ENCODE results near the gene VIPR1. TPM values are rescaled to one million over a fixed set of nuclear protein-coding genes. Genes with fewer than 3 reads are reported as not detected.

Gene VIPR1
- total RNA-seq, 1 experiment from 2014 or later, result not detected

- Histone ChIP-seq H3K4me1 (replicated peaks) (no peaks in the 10 kb centered on the region), H3K27ac (no peak overlapping the region)
These were observed 13.8 kb upstream of the VIPR1 start for GRCh38 chr3:42488687-42489086.

GRCh38 chr3:42489116-42489936 is 13.1 kb upstream of the VIPR1 start:
- DNase-seq (ENCODE audit: low read depth in 1 of 2, low spot score in 2 of 2), result no peak
- no peaks in the 10 kb centered on the region for H3K27me3 ChIP-seq (replicated peaks)
- no peaks in the 10 kb centered on the region for H3K4me1 ChIP-seq (replicated peaks)
- H3K36me3 ChIP-seq, result no peaks in the 10 kb centered on the region
- H3K4me3 ChIP-seq, result no peak overlapping the region
- H3K27ac ChIP-seq, result no peak overlapping the region
- no peaks in the 10 kb centered on the region for H3K9me3 ChIP-seq (replicated peaks)

More at GRCh38 chr3:42488687-42489086, 13.8 kb upstream of the VIPR1 start:
- Histone ChIP-seq H3K36me3 (no peaks in the 10 kb centered on the region), H3K4me3 (no peak overlapping the region), H3K9me3 (replicated peaks) (no peaks in the 10 kb centered on the region), H3K27me3 (replicated peaks) (no peaks in the 10 kb centered on the region)
- DNase-seq (ENCODE audit: low read depth in 1 of 2, low spot score in 2 of 2), result no peak

GRCh38 chr3:42489937-42490227 is 12.6 kb upstream of the VIPR1 start:
- H3K4me1 ChIP-seq (replicated peaks), result no peaks in the 10 kb centered on the region
- no peak overlapping the region for H3K27ac ChIP-seq
- H3K27me3 ChIP-seq (replicated peaks), result no peaks in the 10 kb centered on the region
- DNase-seq (ENCODE audit: low read depth in 1 of 2, low spot score in 2 of 2), result no peak
- H3K9me3 ChIP-seq (replicated peaks), result no peaks in the 10 kb centered on the region
- no peaks in the 10 kb centered on the region for H3K36me3 ChIP-seq
- H3K4me3 ChIP-seq, result no peak overlapping the region

- no peak for DNase-seq (ENCODE audit: low read depth in 1 of 2, low spot score in 2 of 2)
These were observed 12.2 kb upstream of the VIPR1 start for GRCh38 chr3:42490243-42490642.

GRCh38 chr3:42491881-42492507 is 10.4 kb upstream of the VIPR1 start:
- Histone ChIP-seq H3K36me3 (no peaks in the 10 kb centered on the region), H3K4me3 (no peak overlapping the region), H3K27me3 (replicated peaks) (no peaks in the 10 kb centered on the region), H3K4me1 (replicated peaks) (peaks cover 4% of the 10 kb centered on the region), H3K9me3 (replicated peaks) (no peaks in the 10 kb centered on the region), H3K27ac (no peak overlapping the region)
- DNase-seq (ENCODE audit: low read depth in 1 of 2, low spot score in 2 of 2), result no peak

More at GRCh38 chr3:42490243-42490642, 12.2 kb upstream of the VIPR1 start:
- no peak overlapping the region for H3K27ac ChIP-seq
- H3K4me3 ChIP-seq, result no peak overlapping the region
- H3K36me3 ChIP-seq, result no peaks in the 10 kb centered on the region
- H3K9me3 ChIP-seq (replicated peaks), result no peaks in the 10 kb centered on the region
- H3K4me1 ChIP-seq (replicated peaks), result no peaks in the 10 kb centered on the region
- H3K27me3 ChIP-seq (replicated peaks), result no peaks in the 10 kb centered on the region

GRCh38 chr3:42492508-42493080 is 9.8 kb upstream of the VIPR1 start:
- Histone ChIP-seq H3K4me3 (no peak overlapping the region), H3K27me3 (replicated peaks) (no peaks in the 10 kb centered on the region), H3K36me3 (no peaks in the 10 kb centered on the region), H3K9me3 (replicated peaks) (no peaks in the 10 kb centered on the region), H3K27ac (no peak overlapping the region), H3K4me1 (replicated peaks) (peaks cover 9% of the 10 kb centered on the region)
- peak in 1 of 2 experiments; percentile 5 for DNase-seq (ENCODE audit: low read depth in 1 of 2, low spot score in 2 of 2)

- DNase-seq (ENCODE audit: low read depth in 1 of 2, low spot score in 2 of 2), result peak in 1 of 2 experiments; percentile 22
- Histone ChIP-seq H3K27me3 (replicated peaks) (no peaks in the 10 kb centered on the region), H3K36me3 (no peaks in the 10 kb centered on the region), H3K4me3 (no peak overlapping the region), H3K4me1 (replicated peaks) (peaks cover 9% of the 10 kb centered on the region), H3K27ac (no peak overlapping the region), H3K9me3 (replicated peaks) (no peaks in the 10 kb centered on the region)
These were observed 9.2 kb upstream of the VIPR1 start for GRCh38 chr3:42493126-42493797.

GRCh38 chr3:42493798-42494151 is 8.7 kb upstream of the VIPR1 start:
- no peak for DNase-seq (ENCODE audit: low read depth in 1 of 2, low spot score in 2 of 2)
- H3K4me1 ChIP-seq (replicated peaks), result peaks cover 9% of the 10 kb centered on the region
- H3K36me3 ChIP-seq, result no peaks in the 10 kb centered on the region
- no peaks in the 10 kb centered on the region for H3K9me3 ChIP-seq (replicated peaks)
- H3K27ac ChIP-seq, result no peak overlapping the region
- no peaks in the 10 kb centered on the region for H3K27me3 ChIP-seq (replicated peaks)
- no peak overlapping the region for H3K4me3 ChIP-seq

- Histone ChIP-seq H3K27ac (no peak overlapping the region), H3K4me3 (no peak overlapping the region), H3K4me1 (replicated peaks) (peaks cover 9% of the 10 kb centered on the region), H3K27me3 (replicated peaks) (no peaks in the 10 kb centered on the region), H3K9me3 (replicated peaks) (no peaks in the 10 kb centered on the region), H3K36me3 (no peaks in the 10 kb centered on the region)
- DNase-seq (ENCODE audit: low read depth in 1 of 2, low spot score in 2 of 2), result peak in 1 of 2 experiments; percentile 4
These were observed 7.0 kb upstream of the VIPR1 start for GRCh38 chr3:42495393-42495792.

- DNase-seq (ENCODE audit: low read depth in 1 of 2, low spot score in 2 of 2), result peak; percentile 49 to 54
- H3K4me1 ChIP-seq (replicated peaks), result peaks cover 14% of the 10 kb centered on the region
- peak overlapping the region; percentile 33; the same call in 1 of the 2 replicates for H3K27ac ChIP-seq
- H3K4me3 ChIP-seq, result 0 out of 2 replicates have a peak overlapping the region, but pooled peaks have one; percentile 15
- H3K9me3 ChIP-seq (replicated peaks), result no peaks in the 10 kb centered on the region
- peaks cover 9% of the 10 kb centered on the region for H3K27me3 ChIP-seq (replicated peaks)
- H3K36me3 ChIP-seq, result no peaks in the 10 kb centered on the region
These were observed 5.3 kb upstream of the VIPR1 start for GRCh38 chr3:42497009-42497731.

- peak in 1 of 2 experiments; percentile 16 for DNase-seq (ENCODE audit: low read depth in 1 of 2, low spot score in 2 of 2)
- peaks cover 13% of the 10 kb centered on the region for H3K27me3 ChIP-seq (replicated peaks)
- H3K4me1 ChIP-seq (replicated peaks), result peaks cover 18% of the 10 kb centered on the region
- no peaks in the 10 kb centered on the region for H3K9me3 ChIP-seq (replicated peaks)
- H3K27ac ChIP-seq, result no peak overlapping the region
- no peaks in the 10 kb centered on the region for H3K36me3 ChIP-seq
- H3K4me3 ChIP-seq, result no peak overlapping the region
These were observed 4.4 kb upstream of the VIPR1 start for GRCh38 chr3:42498034-42498433.

- Histone ChIP-seq H3K4me1 (replicated peaks) (peaks cover 18% of the 10 kb centered on the region), H3K27ac (no peak overlapping the region), H3K9me3 (replicated peaks) (no peaks in the 10 kb centered on the region), H3K27me3 (replicated peaks) (peaks cover 13% of the 10 kb centered on the region), H3K36me3 (no peaks in the 10 kb centered on the region), H3K4me3 (no peak overlapping the region)
- DNase-seq (ENCODE audit: low read depth in 1 of 2, low spot score in 2 of 2), result peak in 1 of 2 experiments; percentile 35
These were observed 3.5 kb upstream of the VIPR1 start for GRCh38 chr3:42498791-42499477.

GRCh38 chr3:42499478-42499871 is 3.0 kb upstream of the VIPR1 start:
- H3K27ac ChIP-seq, result no peak overlapping the region
- peaks cover 13% of the 10 kb centered on the region for H3K27me3 ChIP-seq (replicated peaks)
- DNase-seq (ENCODE audit: low read depth in 1 of 2, low spot score in 2 of 2), result peak in 1 of 2 experiments; percentile 8
- H3K4me1 ChIP-seq (replicated peaks), result peaks cover 18% of the 10 kb centered on the region
- no peak overlapping the region for H3K4me3 ChIP-seq
- no peaks in the 10 kb centered on the region for H3K9me3 ChIP-seq (replicated peaks)
- H3K36me3 ChIP-seq, result no peaks in the 10 kb centered on the region

Data from SJSA1 (cell line).